HG02870 (cell line): ENCODE results near the gene ZMYND11.

Experiments used
- ATAC-seq: cut with Tn5 transposase; IDR thresholded peaks from one replicate; pipeline ENCODE4 v1.9.1; 2021; ENCODE audit warnings: mild to moderate bottlenecking, moderate library complexity; ENCODE audit not compliant: unreplicated experiment

ZMYND11 gene

DNA sequence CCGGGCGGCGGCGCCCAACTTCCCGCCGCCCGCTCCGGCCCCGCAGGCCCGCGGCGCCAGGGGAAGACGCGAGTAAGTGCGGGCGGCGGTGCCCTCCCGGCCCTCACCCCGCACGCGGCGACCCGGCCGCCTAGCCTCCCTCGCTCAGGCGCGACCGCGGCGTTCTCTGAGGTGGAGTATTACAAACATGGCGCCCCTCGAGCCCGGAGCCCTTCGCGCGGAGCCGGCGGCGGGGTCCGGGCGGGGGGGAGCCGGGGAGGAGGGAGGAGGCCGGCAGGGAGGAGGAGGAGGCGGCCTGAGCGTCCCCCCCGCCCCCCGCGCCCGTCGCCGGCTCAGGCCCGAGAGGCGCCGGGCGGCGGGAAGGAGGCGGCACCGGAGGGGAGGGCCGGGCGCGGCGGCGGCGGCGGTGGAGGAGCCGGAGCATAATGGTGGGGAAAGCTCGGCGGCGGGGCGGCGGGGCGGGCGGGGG is at the start of gene ZMYND11:
TSS of gene ZMYND11 (plus strand) at position 324 of the 469 bp plus-strand sequence. CDS start 44,558 bp downstream, outside the sequence.
- ATAC-seq, result peak; percentile 45

DNA sequence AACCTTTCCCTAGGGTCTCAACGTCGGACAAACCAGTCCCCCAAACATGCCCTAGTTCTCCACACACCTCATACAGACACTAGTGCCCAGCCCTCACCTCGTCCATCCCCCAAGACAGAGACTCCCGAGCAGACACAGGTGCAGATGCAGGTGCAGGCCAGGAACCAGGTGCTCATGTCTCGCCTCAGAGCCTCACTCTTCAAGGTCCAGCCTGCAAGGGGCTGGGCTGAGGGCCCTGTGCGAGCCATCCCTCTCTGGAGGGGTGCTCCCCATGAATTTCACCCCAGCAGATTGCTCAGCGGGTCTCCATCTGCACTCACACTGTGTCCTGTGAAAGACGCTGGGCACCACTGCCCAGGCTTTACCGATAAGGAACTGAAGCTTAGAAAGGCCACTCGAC is 49.2 kb upstream of the ZMYND11 start:
- ATAC-seq, result no peak

GRCh38 chr10:87177-88080 is 47.8 kb upstream of the ZMYND11 start:
- no peak for ATAC-seq

- no peak for ATAC-seq
Measured at GRCh38 chr10:88253-88652, 47.0 kb upstream of the ZMYND11 start.

DNA sequence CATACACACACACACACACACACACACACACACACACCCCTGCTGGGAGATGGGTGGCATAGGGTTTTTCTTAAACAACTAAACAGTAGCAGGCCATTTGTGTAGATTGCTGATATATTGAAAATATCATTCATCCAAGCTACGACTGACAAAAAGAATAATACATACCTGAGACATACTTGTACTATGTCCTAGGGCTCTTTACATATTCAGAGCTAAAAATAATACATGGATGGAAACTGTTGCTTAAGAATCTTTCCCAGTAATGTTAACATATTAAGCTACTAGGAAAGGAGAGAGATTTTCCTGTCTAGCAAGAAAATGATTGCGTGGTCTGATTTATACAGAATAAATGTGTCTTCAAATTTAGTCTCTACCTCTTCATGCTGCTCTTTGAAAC is 46.0 kb upstream of the ZMYND11 start:
- ATAC-seq, result no peak

GRCh38 chr10:90161-90560 is 45.1 kb upstream of the ZMYND11 start:
- no peak for ATAC-seq

DNA sequence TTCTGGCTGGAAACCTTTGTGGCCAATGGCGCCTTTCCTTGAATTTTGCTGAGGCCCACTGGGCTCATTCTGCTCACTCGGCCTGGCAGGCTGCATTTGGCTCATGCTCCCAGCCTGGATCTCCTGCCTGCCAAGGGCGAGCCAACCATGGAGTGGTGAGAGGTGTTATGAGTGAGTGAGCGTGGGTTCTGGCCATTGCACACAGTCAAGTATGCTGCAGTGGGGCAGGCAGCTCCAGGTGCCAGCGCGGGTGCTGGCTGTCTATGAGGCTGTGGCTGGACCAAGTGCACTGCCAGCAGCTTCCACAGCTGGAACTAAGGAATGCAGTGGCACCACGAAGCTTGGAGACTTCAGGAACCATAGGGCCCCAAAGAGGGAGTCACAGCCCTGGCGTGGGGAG is 43.9 kb upstream of the ZMYND11 start:
- no peak for ATAC-seq

- ATAC-seq, result no peak
Measured at GRCh38 chr10:92153-92552, 43.1 kb upstream of the ZMYND11 start.

- ATAC-seq, result no peak
Measured at GRCh38 chr10:92846-93245, 42.4 kb upstream of the ZMYND11 start.

DNA sequence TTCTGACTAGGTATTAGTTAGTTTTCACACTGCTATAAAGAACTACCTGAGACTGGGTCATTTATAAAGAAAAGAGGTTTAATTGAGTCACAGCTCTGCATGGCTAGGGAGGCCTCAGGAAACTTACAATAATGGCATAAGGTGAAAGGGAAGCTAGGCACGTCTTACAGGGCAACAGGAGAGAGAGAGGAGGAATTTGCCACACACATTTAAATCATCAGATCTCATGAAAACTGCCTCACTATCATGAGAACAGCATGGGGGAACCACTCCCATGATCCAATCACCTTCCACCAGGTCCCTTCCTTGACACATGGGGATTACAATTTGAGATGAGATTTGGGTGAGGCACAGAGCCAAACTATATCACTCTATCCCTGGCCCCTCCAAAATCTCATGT is 40.6 kb upstream of the ZMYND11 start:
- no peak for ATAC-seq

DNA sequence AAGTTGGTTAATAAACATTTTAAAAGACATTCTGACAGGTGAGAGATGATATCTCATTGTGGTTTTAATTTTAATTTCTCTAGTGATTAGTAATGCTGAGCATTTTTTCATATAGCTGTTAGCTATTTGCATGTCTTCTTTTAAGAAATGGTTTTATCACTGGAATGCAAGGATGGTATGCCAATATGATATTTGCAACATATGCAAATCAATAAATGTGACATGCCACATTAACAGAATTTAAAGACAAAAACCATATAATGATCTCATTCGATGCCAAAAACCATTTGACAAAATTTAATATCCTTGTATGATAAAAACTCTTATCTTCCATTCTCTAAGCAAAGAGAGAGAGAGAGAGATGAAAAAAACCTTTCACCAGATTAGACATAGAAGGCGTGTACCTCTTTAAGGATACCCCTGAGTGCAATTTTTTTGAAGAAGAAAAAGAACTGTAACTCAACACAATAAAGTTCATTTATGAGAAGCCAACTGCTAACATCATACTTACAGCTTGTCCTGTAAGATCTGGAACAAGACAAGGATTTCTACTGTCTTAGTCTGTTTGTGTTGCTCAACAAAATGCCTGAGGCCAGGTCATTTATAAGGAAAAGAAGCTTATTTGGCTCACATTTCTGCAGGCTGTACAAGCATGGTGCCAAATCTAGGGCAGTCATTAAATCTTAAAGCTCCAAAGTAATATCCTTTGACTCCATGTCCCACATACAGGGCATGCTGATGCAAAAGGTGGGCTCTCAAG is 39.7 kb upstream of the ZMYND11 start:
- no peak for ATAC-seq

DNA sequence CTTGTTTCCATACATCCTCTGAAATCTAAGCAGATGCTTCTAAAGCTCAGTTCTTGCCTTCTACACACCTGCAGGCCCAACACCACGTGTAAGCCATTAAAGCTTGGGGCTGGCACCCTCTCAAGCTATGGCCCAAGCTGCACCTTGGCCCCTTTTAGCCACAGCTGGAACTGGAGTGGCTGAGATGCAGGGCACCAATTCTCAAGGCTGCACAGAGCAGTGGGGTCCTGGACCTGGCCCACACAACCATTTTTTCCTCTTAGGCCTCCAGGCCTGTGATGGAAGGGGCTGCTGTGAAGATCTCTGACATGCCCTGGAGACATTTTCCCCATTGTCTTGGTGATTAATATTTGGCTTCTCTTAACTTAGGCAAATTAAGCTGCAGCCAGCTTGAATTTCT is 38.8 kb upstream of the ZMYND11 start:
- ATAC-seq, result no peak

DNA sequence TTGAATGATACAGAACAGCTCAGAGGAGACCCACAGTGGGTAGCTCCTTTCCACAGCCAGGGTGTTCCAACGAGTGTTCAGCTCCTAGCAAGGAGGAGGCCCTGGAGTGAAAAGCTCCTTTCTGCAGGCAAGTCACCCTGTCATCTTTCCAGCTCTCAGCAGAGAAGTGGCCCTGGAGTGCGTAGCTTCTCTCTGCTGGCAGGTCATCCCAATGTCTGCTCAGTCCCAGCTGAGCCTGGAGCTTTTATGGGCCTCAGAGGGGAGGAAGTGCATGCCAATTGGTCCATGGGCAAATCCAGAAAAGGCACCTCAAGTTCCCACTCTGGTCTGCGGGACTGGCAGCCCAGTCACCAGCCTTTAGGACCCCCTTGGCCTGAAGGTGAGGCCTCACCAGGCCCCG is 30.8 kb upstream of the ZMYND11 start:
- ATAC-seq, result no peak

DNA sequence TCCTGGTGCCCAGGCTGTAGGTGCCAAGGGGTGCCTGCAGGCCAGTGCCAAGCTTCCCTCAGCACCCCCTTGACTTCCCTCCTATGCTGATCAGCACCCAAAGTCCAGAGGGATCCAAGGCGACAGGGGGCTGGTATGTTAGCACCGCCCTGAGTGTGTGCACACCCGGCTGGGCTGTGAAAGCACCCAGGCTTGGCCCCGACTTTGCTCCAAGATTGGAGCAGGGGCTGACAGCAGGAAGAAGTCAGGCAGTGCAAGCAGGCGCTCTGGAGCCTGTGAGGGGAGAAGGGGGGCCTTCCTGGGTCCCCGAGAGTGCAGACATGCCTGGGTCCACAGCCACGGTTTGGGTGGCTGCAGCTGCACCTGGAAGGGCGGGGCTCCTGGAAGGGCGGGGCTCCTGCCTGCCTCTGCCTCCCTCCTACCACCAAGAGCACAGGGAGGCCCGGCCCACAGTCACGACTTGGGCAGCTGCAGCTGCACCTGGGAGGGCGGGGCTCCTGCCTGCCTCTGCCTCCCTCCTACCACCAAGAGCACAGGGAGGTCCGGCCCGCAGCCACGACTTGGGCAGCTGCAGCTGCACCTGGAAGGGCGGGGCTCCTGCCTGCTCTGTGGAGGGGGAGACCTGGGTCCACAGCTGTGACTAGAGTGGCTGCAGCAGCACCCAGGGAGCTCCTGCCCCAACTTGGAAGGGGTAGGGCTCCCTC is 30.2 kb upstream of the ZMYND11 start:
- ATAC-seq, result no peak

DNA sequence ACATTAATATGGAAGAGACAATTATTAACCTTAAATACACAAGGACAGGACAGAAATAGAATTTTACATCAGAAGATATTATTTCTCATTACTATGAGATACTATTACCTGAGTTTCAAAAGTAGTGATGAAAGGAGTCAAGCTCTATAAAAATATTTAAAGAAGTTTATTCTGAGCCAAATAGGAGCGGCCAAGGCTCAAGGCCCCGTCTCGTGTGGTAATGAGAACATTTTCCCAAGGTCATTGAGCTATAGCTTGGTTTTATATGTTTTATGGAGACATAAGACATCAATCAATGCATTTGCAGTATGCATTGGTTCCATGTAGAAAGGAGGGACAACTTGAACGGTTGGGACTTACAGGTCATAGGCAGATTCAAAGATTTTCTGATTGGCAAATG is 29.4 kb upstream of the ZMYND11 start:
- no peak for ATAC-seq

GRCh38 chr10:106740-107139 is 28.5 kb upstream of the ZMYND11 start:
- no peak for ATAC-seq

- no peak for ATAC-seq
Measured at GRCh38 chr10:112246-112645, 23.0 kb upstream of the ZMYND11 start.

DNA sequence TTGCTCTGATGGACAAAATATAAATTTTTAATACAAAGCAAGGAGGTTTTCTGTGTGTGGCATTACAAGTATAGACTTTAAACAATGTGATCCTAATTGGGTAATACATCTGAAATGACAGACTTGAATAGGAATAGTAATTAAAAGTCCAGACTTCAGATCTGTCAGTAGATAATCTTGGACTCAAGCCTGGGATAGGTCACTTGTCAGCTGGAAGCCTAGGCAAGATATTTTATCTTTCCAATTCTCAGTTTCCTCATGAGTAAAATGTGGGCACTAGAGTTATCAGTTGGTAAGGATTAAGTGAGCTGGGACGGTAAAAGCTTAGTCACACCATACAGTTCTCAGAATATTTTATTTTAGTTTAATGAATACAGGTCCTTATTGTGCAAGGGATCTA is 10.4 kb upstream of the ZMYND11 start:
- no peak for ATAC-seq

DNA sequence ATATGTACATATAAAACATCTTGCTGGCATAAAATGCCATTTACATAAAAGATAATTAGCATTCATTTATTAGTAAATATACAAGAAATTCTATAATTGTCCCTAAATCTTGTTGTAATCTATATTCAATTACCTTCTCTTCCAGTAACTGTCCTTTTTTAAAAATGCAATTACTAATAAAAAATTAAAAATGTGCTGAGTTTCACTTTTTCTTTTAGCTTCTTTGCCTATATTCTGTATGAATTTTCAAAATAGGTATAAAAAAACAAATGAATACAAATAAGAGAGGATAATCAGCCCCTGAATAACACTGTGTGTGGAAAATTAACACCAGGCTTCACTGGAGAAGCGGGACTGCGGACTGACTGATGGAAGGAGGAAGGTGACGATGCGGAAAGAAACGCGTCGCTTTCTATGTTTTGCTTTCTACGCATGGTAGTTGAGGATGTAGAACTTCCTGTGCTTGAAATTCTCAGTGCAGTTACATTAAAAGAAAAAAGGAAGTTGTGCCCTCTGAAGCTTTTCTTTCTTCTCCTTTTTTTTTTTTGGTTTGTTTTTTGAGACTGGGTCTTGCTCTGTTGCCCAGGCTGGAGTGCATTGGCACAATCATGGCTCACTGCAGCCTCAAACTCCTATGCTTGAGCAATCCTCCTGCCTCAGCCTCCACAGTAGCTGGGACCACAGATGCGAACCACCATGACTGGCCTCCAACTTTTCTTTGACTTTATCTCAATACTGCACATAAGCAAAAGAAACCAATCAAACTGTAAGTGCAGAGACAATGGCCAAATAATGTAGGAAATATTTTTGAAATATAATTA is 7.4 kb upstream of the ZMYND11 start:
- ATAC-seq, result no peak

GRCh38 chr10:129810-130209 is 5.4 kb upstream of the ZMYND11 start:
- ATAC-seq, result no peak
